Stimulated activated CD4-positive, alpha-beta T cell treated with anti-CD3 and anti-CD28 coated beads, Interleukin-1b, Interleukin-23, amount 100 ng/mL, for 1 hour (primary cell): Measurements from ENCODE around the gene HSPA6.
"Not testable (repeated sequence)": the region's sequence is repeated elsewhere in the genome, so short reads cannot be mapped to it uniquely, and the experiment has no call there.

Experiments used
- DNase-seq, 2 donors: peaks; one replicate each; pipeline ENCODE4 v3.0.0-alpha.2; 2020; ENCODE audit warnings: low read depth in 2 of 2

HSPA6 gene

GRCh38 chr1:161560960-161561715 is 36.8 kb downstream of the HSPA6 start:
- not testable (repeated sequence) for DNase-seq

GRCh38 chr1:161562441-161562840 is 38.1 kb downstream of the HSPA6 start:
- not testable (repeated sequence) for DNase-seq

GRCh38 chr1:161563522-161563921 is 39.2 kb downstream of the HSPA6 start:
- DNase-seq, result not testable (repeated sequence)

GRCh38 chr1:161566602-161566960 is 42.2 kb downstream of the HSPA6 start:
- DNase-seq, result not testable (repeated sequence)

- not testable (repeated sequence) for DNase-seq
These were observed 47.4 kb downstream of the HSPA6 start for GRCh38 chr1:161571703-161572102.
